ENCODE results near the gene CNEP1R1.
"Not testable (repeated sequence)": the region's sequence is repeated elsewhere in the genome, so short reads cannot be mapped to it uniquely, and the experiment has no call there.

Gene CNEP1R1, protein sequence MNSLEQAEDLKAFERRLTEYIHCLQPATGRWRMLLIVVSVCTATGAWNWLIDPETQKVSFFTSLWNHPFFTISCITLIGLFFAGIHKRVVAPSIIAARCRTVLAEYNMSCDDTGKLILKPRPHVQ

GRCh38 chr16:50024684-50025536 is at the start of gene CNEP1R1:
CNEP1R1 (plus strand) TSS chr16:50025225; CDS start chr16:50025316, 91 bp downstream.
- DNase-seq: peak; percentile 91

DNA sequence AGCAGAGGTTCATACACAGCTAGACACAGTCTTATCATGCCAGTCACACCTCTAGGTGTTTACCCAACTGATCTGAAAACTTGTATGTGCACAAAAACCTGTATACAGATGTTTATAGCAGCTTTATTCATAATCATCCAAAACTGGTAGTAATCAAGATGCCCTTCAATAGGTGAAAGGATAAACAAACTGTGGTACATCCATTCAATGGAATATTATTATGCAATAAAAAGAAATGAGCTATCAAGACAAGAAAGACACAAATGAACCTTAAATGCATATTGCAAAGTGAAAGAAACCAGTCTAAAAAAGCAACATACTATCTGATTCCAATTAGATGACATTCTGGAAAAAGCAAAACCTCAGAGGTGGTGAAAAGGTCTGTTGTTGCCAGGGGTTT is 47.6 kb upstream of the CNEP1R1 start:
- DNase-seq: no peak

- DNase-seq: no peak
These were observed 46.3 kb upstream of the CNEP1R1 start for GRCh38 chr16:49978569-49979326.

GRCh38 chr16:49980166-49980565 is 44.9 kb upstream of the CNEP1R1 start:
- no peak for DNase-seq

DNA sequence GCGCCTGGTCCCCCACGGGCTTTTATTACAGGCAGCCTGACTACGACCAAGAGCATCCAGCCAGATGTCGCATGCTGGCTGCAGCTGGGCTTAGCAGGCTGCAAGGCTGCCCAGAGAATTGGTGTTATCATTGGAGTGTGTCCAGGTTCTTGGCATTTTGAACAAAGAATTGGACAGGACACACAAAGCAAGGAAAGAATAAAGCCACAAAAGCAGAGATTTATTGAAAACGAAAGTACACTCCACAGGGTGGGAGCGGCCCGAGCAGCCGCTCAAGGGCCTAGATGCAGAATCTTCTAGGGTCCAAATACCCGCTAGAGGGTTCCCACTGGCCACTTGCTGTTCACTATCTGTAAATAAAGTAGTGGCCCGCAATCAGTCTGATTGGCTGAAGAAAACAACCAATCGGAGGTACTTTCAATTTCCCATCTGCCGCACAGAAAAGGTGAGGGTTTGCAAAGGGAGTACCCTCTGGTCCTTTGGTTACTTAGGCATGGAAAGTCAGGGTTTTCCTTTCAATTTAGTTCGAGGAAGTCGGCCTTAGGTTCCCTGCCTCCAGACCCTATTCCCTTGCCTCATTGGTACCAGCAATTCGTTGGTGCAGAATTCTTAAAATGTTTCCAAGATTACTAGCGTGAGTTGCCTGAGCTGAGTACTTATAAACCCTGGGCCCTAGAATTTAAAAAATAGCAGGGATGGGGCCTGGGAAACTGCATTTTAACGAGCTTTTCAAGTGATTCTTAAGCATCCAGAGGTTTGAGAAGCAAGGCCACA is 38.5 kb upstream of the CNEP1R1 start:
- no peak for DNase-seq

DNA sequence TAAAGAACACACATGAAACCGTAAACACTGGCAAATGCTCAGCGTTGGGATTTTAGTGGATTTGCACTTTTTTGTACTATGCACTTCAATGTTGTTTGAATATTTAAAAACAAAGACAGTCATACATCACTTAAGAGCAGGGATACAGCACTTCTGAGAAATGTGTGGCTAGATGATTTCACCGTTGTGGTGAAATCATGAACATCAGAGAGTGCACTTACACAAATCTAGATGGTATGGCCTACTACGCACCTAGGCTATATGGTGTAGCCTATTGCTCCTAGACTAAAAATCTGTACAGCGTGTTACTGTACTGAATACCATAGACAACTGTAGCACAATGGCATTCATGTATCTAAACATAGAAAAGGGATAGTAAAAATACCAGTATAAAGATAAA is 37.6 kb upstream of the CNEP1R1 start:
- no peak for DNase-seq

DNA sequence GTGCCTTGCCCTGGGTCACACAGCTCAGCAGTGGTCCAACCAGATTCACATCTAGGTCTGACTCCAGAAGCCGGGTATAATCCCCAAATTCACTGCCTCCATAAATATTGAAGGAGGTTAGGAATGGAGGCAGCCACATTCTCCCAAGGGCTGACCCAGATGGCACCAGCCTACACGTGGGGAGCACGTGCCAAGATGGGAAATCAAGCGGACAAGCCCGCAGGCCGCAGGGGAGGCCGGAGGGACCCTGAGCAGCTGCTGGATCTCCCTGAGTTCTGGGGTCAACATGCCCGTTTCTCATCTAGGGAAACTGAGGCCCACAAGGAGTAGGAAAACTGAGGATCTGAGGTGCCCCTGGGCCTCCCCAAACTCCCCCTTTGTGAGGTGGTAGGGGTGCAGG is 32.2 kb upstream of the CNEP1R1 start:
- no peak for DNase-seq

- DNase-seq: no peak
These were observed 31.4 kb upstream of the CNEP1R1 start for GRCh38 chr16:49993579-49993978.

DNA sequence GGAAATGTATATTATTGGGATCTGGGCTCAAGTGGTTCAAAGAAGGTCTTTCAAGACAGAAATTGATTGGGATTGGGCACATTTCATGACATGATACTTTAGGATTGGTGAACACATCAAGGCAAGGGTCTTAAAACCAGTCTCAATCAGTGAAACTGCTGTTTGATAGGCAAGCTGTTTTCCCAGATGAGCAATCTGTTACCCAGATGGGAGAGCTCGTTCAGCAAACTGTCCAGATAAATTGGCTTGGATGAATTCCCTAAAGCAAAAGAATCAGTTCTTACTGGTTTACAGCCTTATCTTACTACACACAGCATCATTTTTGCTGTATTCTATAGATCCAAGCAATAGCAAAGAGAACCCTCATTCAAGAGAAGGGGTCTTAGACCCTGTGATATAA is 31.0 kb upstream of the CNEP1R1 start:
- no peak for DNase-seq

DNA sequence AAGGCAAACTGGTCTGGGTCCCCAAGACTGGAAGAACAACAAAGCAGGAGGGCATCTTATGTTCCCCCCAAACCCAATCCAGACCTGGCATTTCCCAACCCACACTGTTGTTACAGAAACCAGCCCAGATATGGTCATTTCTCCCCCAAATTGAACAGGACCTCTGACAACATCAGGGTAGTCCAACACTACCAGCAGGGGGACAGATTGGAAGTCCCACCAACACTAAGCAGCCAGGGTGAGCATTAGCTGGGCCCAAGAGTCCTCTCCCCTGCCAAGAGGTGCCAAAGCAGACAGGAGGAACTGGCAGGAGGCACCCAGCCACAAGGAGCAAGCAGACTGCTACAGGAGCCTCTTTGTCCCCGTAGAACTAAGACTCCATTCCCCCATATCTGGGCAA is 29.3 kb upstream of the CNEP1R1 start:
- no peak for DNase-seq

GRCh38 chr16:49997721-49998251 is 27.2 kb upstream of the CNEP1R1 start:
- no peak for DNase-seq

DNA sequence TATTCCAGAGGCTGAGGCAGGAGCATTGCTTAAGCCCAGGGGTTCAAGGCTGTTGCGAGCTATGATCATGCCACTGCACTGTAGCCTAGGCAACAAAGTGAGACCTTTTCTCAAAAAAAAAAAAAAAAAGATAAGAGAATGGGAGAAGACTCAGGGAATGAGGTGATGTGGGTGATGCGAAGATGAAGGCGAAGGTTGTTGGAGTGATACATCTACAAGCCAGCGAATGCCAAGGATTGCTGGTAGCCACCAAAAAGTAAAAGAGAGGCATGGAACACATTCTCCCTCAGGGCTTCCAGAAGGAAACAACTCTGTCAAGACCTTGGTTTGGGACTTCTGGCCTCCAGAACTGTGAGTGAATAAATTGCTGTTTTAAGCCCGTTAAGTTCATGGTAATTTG is 26.0 kb upstream of the CNEP1R1 start:
- DNase-seq: no peak

DNA sequence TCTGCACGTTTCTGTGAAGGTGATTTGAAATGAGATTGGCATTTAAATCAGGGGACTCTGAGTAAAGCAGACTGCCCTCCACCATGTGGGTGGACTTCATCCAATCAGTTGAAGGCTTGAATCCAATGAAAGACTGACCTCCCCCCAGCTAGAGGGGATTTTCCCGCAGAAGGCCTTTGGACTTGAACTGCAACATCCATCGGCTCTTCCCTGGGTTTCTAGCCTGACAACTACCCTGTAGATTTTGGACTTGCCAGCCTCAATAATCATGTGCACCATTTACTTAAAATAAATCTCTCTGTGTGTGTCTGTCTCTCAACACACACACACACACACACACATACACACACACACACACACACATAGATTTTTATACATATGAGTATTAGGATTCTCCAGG is 23.9 kb upstream of the CNEP1R1 start:
- DNase-seq: no peak

- no peak for DNase-seq
These were observed 22.8 kb upstream of the CNEP1R1 start for GRCh38 chr16:50002190-50002589.

DNA sequence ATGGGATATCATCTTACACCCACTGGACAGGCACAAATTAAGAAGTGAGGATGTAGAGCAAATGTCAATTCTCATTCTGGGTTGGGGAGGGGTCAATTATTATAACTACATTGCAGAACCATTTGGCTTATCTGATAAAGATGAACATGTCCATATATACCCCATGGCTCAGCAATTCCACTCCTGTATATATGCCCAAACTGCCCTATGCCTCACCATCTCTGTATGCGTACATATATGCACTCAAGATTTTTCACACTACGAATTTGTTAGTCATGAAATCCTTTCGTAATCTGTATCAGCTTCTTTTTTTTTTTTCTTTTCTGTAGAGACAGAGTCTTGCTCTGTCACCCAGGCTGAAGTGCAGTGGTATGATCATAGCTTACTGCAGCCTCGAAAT is 20.8 kb upstream of the CNEP1R1 start:
- no peak for DNase-seq

DNA sequence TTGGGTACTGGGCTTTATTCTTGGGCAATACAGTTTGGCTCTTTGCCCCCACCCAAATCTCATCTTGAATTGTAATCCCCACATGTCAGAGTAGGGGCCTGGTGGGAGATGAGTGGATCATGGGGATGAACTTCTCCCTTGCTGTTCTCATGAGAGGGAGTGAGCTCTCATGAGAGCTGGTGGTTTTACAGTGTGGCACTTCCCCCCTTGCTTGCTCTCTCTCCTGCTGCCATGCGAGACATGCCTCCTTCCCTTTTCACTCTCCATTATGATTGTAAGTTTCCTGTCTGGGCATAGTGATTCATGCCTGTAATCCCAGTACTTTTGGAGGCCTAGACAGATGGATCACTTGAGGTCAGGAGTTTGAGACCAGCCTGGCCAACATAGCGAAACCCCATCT is 18.1 kb upstream of the CNEP1R1 start:
- DNase-seq: no peak

DNA sequence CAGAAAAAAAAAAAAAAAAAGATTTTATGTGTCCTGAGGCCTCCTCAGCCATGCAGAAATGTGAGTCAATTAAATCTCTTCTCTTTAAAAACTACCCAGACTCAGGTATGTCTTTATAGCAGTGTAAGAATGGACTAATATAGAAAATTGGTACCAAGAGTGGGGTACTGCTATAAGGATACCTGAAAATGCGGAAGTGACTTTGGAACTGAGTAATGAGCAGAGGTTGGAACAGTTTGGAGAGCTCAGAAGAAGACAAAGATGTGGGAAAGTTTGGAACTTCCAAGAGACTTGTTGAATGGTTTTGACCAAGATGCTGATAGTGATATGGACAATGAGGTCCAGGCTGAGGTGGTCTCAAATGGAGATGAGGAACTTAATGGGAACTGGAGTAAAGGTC is 17.3 kb upstream of the CNEP1R1 start:
- no peak for DNase-seq

- no peak for DNase-seq
These were observed 14.8 kb upstream of the CNEP1R1 start for GRCh38 chr16:50010212-50010611.

DNA sequence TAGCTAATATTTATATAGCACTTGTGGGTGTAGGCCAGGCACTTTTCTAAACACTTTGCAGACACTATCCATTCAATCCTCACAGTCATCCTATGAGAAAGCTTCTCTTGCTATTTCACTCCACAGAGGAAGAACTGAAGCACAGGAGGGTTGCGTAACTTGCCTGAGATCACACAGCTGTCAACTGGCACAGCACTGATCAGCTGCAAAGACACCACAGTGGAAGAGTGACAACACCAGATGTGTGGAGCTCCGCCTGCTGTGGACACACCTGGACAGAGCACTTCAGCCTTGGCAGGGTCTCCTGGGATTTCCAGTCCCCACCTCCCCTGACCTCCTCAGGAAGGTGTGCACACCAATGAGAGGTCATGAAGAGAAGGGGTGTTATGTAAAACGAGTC is 13.3 kb upstream of the CNEP1R1 start:
- DNase-seq: no peak

- no peak for DNase-seq
These were observed 12.8 kb upstream of the CNEP1R1 start for GRCh38 chr16:50012182-50012581.

DNA sequence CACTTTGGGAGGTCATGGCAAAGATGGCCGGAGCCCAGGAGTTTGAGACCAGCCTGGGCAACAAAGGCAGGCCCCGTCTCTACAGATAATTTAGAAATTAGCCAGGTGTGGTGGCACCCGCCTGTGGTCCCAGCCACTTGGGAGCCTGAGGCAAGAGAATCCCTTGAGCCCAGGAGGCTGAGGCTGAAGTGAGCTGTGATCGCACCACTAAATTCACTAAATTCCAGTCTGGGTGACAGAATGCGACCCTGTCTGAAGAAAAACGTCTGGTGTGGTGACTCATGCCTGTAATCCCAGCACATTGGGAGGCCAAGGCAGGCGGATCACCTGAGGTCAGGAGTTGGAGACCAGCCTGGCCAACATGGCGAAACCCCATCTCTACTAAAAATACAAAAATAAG is 10.8 kb upstream of the CNEP1R1 start:
- DNase-seq: not testable (repeated sequence)

DNA sequence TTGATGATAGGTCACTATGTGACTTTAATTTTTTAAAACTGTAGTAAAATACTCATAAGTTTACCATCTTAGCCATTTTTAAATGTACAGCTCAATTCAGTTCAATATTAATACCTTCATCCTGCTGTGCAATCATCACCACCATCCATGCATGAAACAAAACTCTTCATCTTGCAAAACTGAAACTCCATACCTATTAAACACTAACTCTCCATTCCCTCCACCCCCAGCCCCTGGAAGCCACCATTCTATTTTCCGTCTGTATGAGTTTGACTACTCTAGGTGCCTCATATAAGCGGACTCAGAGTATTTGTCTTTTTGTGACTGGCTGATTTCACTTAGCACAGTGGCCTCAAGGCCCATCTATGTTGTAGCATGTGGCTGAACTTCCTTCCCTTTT is 9.4 kb upstream of the CNEP1R1 start:
- no peak for DNase-seq

- DNase-seq: no peak
These were observed 7.5 kb upstream of the CNEP1R1 start for GRCh38 chr16:50017553-50017952.

Measured in activated effector memory CD4-positive, alpha-beta T cell treated with Interleukin-2 at 50 U/mL for 16 hours (primary cell).